Lower lobe of right lung (tissue), 2 donors: ENCODE results near the gene DPP7. TPM values are rescaled to one million over a fixed set of nuclear protein-coding genes. Genes with fewer than 3 reads are reported as not detected.

Source experiments
- ATAC-seq, 2 donors: fragments of 200-7000 bp; cut with Tn5 transposase; one replicate each; pipeline ENCODE4 v1.9.1; 2020 to 2022; ENCODE audit warnings: mild to moderate bottlenecking in 2 of 2, moderate library complexity in 2 of 2
- DNase-seq: peaks from one replicate; pipeline ENCODE4 v3.0.0-alpha.2; 2020
- H3K27ac ChIP-seq: fragments of 200-600 bp; one replicate; pipeline ENCODE4 v1.8.0; 2022
- H3K27me3 ChIP-seq: fragments of 200-600 bp; one replicate; pipeline ENCODE4 v1.8.0; 2022; ENCODE audit warnings: low read depth
- H3K36me3 ChIP-seq: fragments of 200-600 bp; one replicate; pipeline ENCODE4 v1.8.0; 2022; ENCODE audit warnings: mild to moderate bottlenecking
- H3K4me1 ChIP-seq: fragments of 200-600 bp; one replicate; pipeline ENCODE4 v1.8.0; 2022
- H3K4me3 ChIP-seq: fragments of 200-600 bp; one replicate; pipeline ENCODE4 v1.8.0; 2022; ENCODE audit warnings: mild to moderate bottlenecking
- H3K9me3 ChIP-seq: fragments of 200-600 bp; one replicate; pipeline ENCODE4 v1.8.0; 2022
- CTCF ChIP-seq: fragments of 200-600 bp; IDR thresholded peaks from one replicate; pipeline ENCODE4 v1.8.0; 2022; ENCODE audit warnings: antibody characterized with exemption, mild to moderate bottlenecking
- intact Hi-C: fragments of 100-400 bp; cut with DNase I; formaldehyde crosslinking; loops from one replicate; pipeline ENCODE4 v1.11.0; 2022
- total RNA-seq: library from RNA; stranded (reverse); fragmentation: NEBNext Ultra II Directional; extraction: Animal tissue kit (Norgen Biotek cat#: 25700); gene quantifications from one replicate; pipeline ENCODE4 v1.2.1, GENCODE V29; 2021
- donor health status: DM: no; HTN: yes; CAD: no; lungs with severe emphysema.

Gene DPP7
- total RNA-seq, 1 donor from 2014 or later, result 190 TPM

GRCh38 chr9:137096785-137097546, 17.6 kb downstream of the DPP7 start:
- ATAC-seq (no peak), DNase-seq (no peak)
- Histone ChIP-seq H3K4me3 (no peak overlapping the region), H3K27me3 (no peaks in the 10 kb centered on the region), H3K27ac (no peak overlapping the region), H3K4me1 (no peaks in the 10 kb centered on the region), H3K36me3 (peaks cover 80% of the 10 kb centered on the region), H3K9me3 (no peaks in the 10 kb centered on the region)
- intact Hi-C loops, result no loop called here
- no peak for TF ChIP-seq CTCF

- ATAC-seq (peak; percentile 56 to 68), DNase-seq (peak; percentile 48)
- H3K4me1 ChIP-seq, result no peaks in the 10 kb centered on the region
- intact Hi-C loops, result no loop called here
- no peaks in the 10 kb centered on the region for H3K27me3 ChIP-seq
- H3K27ac ChIP-seq, result peak overlapping the region; percentile 41
- no peaks in the 10 kb centered on the region for H3K9me3 ChIP-seq
- TF ChIP-seq CTCF, result peak; percentile 29
- H3K36me3 ChIP-seq, result peaks cover 78% of the 10 kb centered on the region
- H3K4me3 ChIP-seq, result peak overlapping the region; percentile 6
Measured at GRCh38 chr9:137095664-137096517, 18.6 kb downstream of the DPP7 start.

GRCh38 chr9:137089232-137089947, 25.1 kb downstream of the DPP7 start:
- no peak for TF ChIP-seq CTCF
- Histone ChIP-seq H3K36me3 (peaks cover 30% of the 10 kb centered on the region), H3K27me3 (no peaks in the 10 kb centered on the region), H3K27ac (no peak overlapping the region), H3K9me3 (no peaks in the 10 kb centered on the region), H3K4me3 (no peak overlapping the region), H3K4me1 (peaks cover 24% of the 10 kb centered on the region)
- no peak for ATAC-seq
- no peak for DNase-seq
- intact Hi-C loops, result no loop called here

- no peak overlapping the region for H3K27ac ChIP-seq
- intact Hi-C loops, result no loop called here
- no peak for ATAC-seq
Measured at GRCh38 chr9:137088121-137088520, 26.4 kb downstream of the DPP7 start.

More at GRCh38 chr9:137088121-137088520, 26.4 kb downstream of the DPP7 start:
- DNase-seq, result no peak
- TF ChIP-seq CTCF, result no peak
- Histone ChIP-seq H3K27me3 (no peaks in the 10 kb centered on the region), H3K4me1 (peaks cover 24% of the 10 kb centered on the region), H3K9me3 (no peaks in the 10 kb centered on the region), H3K36me3 (peaks cover 33% of the 10 kb centered on the region), H3K4me3 (no peak overlapping the region)
